ENCODE measurements around the gene TSPAN16.

Gene TSPAN16

DNA sequence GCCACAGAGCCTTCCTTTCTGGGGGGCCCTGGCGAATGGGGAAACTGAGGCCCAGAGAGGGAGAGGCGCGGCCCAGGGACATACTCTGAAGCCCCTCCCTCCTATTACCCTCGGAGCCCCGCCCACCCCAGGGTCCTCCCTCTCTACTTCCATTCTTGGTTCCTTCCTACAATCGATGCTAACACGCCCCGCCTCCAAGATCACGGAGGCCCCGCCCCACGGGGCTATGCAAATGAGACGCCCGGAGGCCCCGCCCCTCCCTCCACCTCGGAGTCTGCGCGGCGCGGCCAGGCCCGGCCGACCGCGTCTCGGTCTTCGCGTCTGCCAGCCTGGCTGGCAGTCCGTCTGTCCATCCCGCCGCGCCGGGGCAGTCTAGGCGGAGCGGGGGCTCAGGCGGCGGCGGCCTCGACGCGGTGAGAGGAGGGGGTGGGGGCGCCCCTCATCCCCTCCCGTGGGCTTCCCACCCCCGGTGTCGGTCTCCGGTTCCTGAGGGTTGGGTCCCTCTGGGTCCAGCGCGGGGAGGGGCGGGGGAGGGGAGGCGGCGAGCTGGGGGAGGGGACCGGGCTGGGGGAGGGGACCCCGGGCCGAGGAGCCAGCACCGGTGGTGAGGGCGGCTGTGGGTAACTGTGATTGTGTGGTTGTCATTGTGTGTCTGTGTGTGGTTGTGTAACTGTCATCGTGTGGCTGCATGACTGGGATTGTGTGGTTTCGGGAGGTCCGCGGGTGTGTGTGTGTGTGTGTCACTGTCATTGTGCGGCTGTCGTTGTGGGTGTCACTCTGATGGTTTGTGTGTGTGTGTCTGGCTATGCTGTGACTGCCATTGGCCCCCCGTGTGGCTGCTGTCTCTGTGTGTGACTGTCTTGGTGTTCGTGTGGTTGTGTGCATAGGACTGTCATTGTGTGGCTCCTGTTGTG is 59.5 kb downstream of the TSPAN16 start, which contains the start of gene PLPPR2:
Gene PLPPR2, plus strand, starts transcription at position 273 of the 914 bp plus-strand sequence. CDS start 2,242 bp downstream, outside the sequence.
- peak; percentile 71 to 75 for DNase-seq (ENCODE audit: low spot score in 2 of 2)
- H3K27me3 Mint-ChIP-seq = peaks cover 17% of the 10 kb centered on the region
- peaks cover 5% of the 10 kb centered on the region for H3K36me3 Mint-ChIP-seq
- H3K27ac Mint-ChIP-seq = no peak within 1 kb of the TSS
- peak within 1 kb of the TSS; percentile 71 for H3K4me3 Mint-ChIP-seq
- no peaks in the 10 kb centered on the region for H3K9me3 Mint-ChIP-seq
- H3K4me1 Mint-ChIP-seq = peaks cover 11% of the 10 kb centered on the region
- ATAC-seq (ENCODE audit: low read depth) = peak; percentile 94

DNA sequence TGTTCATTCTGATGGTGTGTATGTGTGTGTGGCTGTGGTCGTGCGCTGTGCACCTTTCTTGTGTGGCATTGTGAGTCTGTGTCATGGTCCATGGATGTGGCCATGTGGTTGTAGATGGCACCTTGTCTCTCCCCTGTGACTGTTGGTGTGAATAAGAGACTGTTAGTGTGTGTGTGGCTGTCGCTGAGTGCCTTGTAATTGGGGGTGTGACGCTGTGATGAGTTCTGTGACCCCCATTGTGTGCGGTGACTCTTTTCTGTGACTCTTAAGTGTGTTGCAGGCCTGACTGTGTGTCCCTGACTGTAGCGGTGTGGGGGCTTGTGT is 60.1 kb downstream of the TSPAN16 start:
- Mint-ChIP-seq H3K9me3 (no peaks in the 10 kb centered on the region), H3K4me1 (peaks cover 11% of the 10 kb centered on the region), H3K27ac (no peak overlapping the region), H3K36me3 (peaks cover 3% of the 10 kb centered on the region), H3K4me3 (peak overlapping the region; percentile 71), H3K27me3 (peaks cover 17% of the 10 kb centered on the region)
- DNase-seq (ENCODE audit: low spot score in 2 of 2) (no peak), ATAC-seq (ENCODE audit: low read depth) (no peak)

DNA sequence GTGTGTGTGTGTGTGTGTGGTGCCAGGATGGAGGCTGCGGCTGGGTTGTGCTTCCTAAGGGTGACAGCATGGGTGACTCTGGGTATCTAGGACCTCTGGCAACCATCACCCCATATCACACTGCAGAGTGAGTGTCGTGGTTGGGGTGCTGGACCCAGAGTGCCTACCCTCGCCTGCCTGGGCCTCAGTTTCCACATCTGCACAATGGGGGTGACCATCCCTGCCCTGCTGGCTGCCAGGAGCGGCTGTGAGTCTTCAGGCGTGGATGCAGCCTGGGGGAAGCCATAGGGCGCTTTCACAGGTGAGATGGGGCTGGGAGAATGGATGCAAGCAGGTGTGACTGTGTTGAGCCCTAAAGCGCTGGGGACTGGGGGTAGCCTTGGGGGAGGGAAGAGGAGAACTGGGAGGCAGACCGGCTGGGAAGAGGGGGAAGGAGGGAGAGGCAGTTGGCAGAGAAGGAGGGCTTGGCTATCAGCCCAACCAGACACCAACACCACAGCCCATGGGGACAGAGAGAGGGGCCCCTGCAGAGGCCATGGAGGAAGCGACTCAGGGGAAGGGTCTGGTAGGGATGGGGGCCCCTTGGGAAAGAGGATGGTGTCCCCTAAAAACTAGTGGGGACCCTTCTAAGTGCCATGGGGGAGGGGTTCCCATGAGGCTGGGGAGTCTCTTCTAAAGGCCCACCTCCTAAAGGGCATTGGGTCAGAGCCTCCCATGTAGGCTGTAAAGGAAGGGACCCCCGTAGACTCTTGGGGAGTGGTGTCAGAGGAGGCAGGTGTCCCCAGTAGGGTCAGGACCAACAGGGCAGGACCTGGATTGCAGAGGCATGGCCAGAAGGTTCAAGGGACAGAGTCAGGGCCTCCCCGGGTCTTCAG is 61.0 kb downstream of the TSPAN16 start:
- H3K4me3 Mint-ChIP-seq = no peak overlapping the region
- peaks cover 17% of the 10 kb centered on the region for H3K27me3 Mint-ChIP-seq
- DNase-seq (ENCODE audit: low spot score in 2 of 2) (no peak), ATAC-seq (ENCODE audit: low read depth) (no peak)
- H3K9me3 Mint-ChIP-seq = no peaks in the 10 kb centered on the region
- H3K27ac Mint-ChIP-seq = no peak overlapping the region
- H3K4me1 Mint-ChIP-seq = peaks cover 11% of the 10 kb centered on the region
- H3K36me3 Mint-ChIP-seq = peaks cover 3% of the 10 kb centered on the region

DNA sequence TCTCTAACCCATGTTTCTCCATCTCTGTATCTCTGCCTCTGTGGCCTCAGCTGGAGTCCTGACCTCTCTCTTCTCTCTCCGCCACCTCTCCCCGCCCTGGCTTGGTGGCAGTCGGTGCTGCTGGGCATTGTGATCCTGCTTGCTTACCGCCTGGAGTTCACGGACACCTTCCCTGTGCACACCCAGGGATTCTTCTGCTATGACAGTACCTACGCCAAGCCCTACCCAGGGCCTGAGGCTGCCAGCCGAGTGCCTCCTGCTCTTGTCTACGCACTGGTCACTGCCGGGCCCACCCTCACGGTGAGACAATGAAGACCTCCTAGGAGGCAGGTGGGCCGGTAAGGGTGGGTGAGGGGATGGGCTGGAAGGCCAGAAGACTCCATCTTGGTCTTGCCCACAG is 63.5 kb downstream of the TSPAN16 start:
- no peak for DNase-seq (ENCODE audit: low spot score in 2 of 2)
- peaks cover 4% of the 10 kb centered on the region for H3K36me3 Mint-ChIP-seq

DNA sequence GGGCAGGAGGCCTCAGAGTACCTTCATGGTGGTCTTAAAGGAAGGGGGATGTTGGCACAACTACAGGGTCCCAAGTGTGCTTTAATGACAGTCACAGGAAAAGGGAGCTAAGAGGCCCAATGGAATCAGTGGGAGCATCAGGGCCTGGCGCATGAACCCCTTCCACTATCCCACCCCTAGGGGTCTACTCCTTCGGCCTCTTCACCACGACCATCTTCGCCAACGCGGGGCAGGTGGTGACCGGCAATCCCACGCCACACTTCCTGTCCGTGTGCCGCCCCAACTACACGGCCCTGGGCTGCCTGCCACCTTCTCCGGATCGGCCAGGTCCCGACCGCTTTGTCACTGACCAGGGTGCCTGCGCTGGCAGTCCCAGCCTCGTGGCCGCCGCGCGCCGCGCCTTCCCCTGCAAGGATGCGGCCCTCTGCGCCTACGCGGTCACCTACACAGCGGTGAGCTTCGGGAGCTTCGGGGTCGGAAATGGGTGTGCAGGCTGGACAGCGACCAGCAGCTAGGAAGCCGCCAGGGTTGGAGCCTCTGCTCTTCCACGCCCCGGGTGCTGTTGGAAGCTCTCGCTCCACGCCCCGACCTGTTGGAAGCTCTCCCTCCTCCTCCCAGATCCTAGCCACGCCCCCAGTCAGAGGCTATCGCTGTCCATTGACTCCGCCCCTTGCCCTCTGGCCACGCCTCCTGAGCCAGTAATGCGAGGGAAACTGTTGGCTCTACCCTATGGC is 65.2 kb downstream of the TSPAN16 start:
- H3K36me3 Mint-ChIP-seq = peaks cover 7% of the 10 kb centered on the region
- peaks cover 4% of the 10 kb centered on the region for H3K4me1 Mint-ChIP-seq
- H3K27ac Mint-ChIP-seq = no peak overlapping the region
- H3K9me3 Mint-ChIP-seq = no peaks in the 10 kb centered on the region
- ATAC-seq (ENCODE audit: low read depth) (no peak), DNase-seq (ENCODE audit: low spot score in 2 of 2) (no peak)
- peaks cover 9% of the 10 kb centered on the region for H3K27me3 Mint-ChIP-seq
- H3K4me3 Mint-ChIP-seq = no peak overlapping the region

More for the DNA sequence above, 63.5 kb downstream of the TSPAN16 start:
- no peak for ATAC-seq (ENCODE audit: low read depth)
- Mint-ChIP-seq H3K4me1 (peaks cover 11% of the 10 kb centered on the region), H3K4me3 (no peak overlapping the region), H3K27ac (no peak overlapping the region), H3K9me3 (no peaks in the 10 kb centered on the region), H3K27me3 (peaks cover 17% of the 10 kb centered on the region)

DNA sequence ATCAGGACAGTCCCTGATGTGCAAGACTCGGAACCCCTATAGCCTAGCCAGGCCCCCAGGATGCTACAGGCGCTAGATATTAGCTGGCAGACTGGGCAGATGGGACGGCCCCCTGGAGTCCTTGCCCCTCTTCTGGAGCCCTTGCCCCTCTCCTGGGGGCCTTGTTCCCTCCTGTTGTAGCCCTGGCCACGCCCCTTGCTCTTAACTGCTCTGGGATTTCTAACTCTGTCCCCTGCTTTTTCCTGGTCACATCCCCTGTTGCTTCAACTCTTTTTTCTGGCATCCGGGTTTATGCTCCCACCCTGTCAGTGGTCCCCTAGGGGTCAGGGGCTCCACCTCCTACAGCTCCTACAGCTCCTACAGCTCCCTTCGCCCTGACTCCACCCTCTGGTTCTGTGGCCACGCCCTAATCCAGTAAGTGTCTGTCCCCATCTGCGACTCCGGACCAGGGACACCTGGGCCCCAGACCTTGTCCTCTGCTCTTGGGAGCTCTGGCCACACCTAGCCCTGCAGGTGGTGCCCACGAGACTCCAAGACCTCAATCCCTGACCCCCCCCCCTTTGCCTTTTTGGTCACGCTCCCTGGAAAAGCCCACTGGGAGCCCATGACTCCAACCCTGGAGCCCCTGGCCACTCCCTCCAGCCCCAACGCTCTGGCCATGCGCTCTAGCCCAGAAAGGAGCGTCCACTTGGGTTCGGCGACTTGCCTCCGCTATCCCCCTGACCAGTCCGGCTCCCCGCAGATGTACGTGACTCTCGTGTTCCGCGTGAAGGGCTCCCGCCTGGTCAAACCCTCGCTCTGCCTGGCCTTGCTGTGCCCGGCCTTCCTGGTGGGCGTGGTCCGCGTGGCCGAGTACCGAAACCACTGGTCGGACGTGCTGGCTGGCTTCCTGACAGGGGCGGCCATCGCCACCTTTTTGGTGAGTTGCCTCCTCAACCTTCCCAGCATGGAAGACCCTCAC is 66.1 kb downstream of the TSPAN16 start:
- DNase-seq (ENCODE audit: low spot score in 2 of 2) = no peak
- Mint-ChIP-seq H3K27ac (no peak overlapping the region), H3K27me3 (peaks cover 2% of the 10 kb centered on the region), H3K4me1 (peaks cover 4% of the 10 kb centered on the region), H3K36me3 (peaks cover 9% of the 10 kb centered on the region), H3K4me3 (no peak overlapping the region), H3K9me3 (no peaks in the 10 kb centered on the region)
- no peak for ATAC-seq (ENCODE audit: low read depth)

DNA sequence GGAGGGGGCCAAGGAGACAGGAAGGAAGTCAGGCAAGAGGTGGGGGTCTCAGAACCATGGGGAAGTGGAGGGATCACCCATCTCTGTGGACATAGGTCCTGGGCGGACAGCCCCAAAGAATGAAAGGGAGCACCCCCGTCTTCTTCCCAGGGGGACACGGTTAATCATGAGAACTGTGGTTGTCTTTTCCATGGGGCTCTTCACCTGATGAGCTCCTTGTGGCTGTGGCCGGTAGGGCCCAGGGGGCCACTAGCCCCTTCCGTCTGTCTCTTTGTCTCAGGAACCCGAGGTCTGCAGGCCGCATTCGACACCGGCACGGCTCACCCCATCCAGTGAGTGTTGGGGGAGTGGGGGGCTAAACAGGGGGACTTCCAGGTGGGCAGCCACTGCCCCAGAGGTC is 67.9 kb downstream of the TSPAN16 start:
- Mint-ChIP-seq H3K36me3 (peaks cover 14% of the 10 kb centered on the region), H3K4me1 (peaks cover 2% of the 10 kb centered on the region), H3K27ac (no peak overlapping the region), H3K9me3 (no peaks in the 10 kb centered on the region), H3K27me3 (peaks cover 2% of the 10 kb centered on the region), H3K4me3 (no peak overlapping the region)
- DNase-seq (ENCODE audit: low spot score in 2 of 2) (no peak), ATAC-seq (ENCODE audit: low read depth) (no peak)

DNA sequence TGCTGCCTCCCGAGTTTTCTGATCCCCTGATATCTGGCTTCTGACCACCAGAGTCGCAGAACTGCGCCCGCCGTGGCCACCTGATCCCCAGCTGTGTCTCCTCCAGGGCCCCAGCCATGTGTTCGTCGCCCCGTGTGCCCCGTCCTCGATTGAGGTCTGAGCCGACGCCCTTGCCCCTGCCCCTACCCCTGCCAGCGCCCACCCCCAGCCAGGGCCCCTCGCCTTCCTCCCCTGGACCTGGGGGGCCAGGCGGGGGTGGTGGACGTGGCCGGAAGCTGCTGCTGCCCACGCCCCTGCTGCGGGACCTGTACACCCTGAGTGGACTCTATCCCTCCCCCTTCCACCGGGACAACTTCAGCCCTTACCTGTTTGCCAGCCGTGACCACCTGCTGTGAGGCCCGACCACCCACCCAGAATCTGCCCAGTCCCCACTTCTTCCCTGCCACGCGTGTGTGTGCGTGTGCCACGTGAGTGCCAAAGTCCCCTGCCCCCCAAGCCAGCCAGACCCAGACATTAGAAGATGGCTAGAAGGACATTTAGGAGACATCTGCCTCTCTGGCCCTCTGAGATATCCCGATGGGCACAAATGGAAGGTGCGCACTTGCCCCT is 68.4 kb downstream of the TSPAN16 start:
- Mint-ChIP-seq H3K4me1 (peaks cover 5% of the 10 kb centered on the region), H3K4me3 (no peak overlapping the region), H3K36me3 (peaks cover 18% of the 10 kb centered on the region), H3K27ac (no peak overlapping the region), H3K9me3 (no peaks in the 10 kb centered on the region), H3K27me3 (no peaks in the 10 kb centered on the region)
- ATAC-seq (ENCODE audit: low read depth) (no peak), DNase-seq (ENCODE audit: low spot score in 2 of 2) (no peak)

DNA sequence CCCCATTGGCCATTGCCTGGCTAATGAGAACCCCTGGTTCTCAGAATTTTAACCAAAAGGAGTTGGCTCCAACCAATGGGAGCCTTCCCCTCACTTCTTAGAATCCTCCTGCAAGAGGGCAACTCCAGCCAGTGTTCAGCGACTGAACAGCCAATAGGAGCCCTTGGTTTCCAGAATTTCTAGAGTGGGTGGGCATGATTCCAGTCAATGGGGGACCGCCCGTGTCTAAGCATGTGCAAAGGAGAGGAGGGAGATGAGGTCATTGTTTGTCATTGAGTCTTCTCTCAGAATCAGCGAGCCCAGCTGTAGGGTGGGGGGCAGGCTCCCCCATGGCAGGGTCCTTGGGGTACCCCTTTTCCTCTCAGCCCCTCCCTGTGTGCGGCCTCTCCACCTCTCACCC is 69.0 kb downstream of the TSPAN16 start:
- DNase-seq (ENCODE audit: low spot score in 2 of 2) (no peak), ATAC-seq (ENCODE audit: low read depth) (no peak)
- Mint-ChIP-seq H3K27me3 (no peaks in the 10 kb centered on the region), H3K4me1 (peaks cover 6% of the 10 kb centered on the region), H3K36me3 (peaks cover 23% of the 10 kb centered on the region), H3K4me3 (no peak overlapping the region), H3K9me3 (no peaks in the 10 kb centered on the region), H3K27ac (no peak overlapping the region)

Measured in memory B cell (primary cell).